HL-60 (cell line): ENCODE data around the gene HSPD1.

Source experiments
- DNase-seq, 2 experiments: peaks; one replicate each; pipeline ENCODE4 v3.0.0-alpha.2; 2010 to 2020; ENCODE audit warnings: low read depth in 1 of 2, low spot score in 1 of 2
- H3K27ac ChIP-seq: fragments of 250-450 bp; sonication (Bioruptor Pico); replicated peaks from 2 replicates; pipeline ENCODE4 v1.5.1; 2020; ENCODE audit warnings: mild to moderate bottlenecking, moderate library complexity
- H3K27me3 ChIP-seq: fragments of 250-450 bp; sonication (Bioruptor Pico); 2 replicates; pipeline ENCODE4 v1.5.1; 2021; ENCODE audit warnings: mild to moderate bottlenecking, moderate library complexity; ENCODE audit not compliant: insufficient read depth, poor library complexity, severe bottlenecking
- H3K4me3 ChIP-seq: replicated peaks from 2 replicates; pipeline ENCODE4 v1.5.1; 2011; ENCODE audit warnings: mild to moderate bottlenecking, control low read depth, low read length; ENCODE audit not compliant: insufficient read depth
- GABPA ChIP-seq: IDR thresholded peaks from 2 replicates; pipeline ENCODE4 v1.6.1; 2012; ENCODE audit warnings: low read depth
- POLR2AphosphoS5 ChIP-seq: IDR thresholded peaks from 2 replicates; pipeline ENCODE4 v1.6.1; 2012; ENCODE audit warnings: low read depth
- REST ChIP-seq: IDR thresholded peaks from 2 replicates; pipeline ENCODE4 v1.6.1; 2012; ENCODE audit warnings: low read depth; ENCODE audit not compliant: insufficient replicate concordance
- SPI1 ChIP-seq: IDR thresholded peaks from 2 replicates; pipeline ENCODE4 v1.6.1; 2012; ENCODE audit warnings: low read depth, mild to moderate bottlenecking, borderline replicate concordance
- TF ChIP-seq, protein P1 (sequence below): IDR thresholded peaks from one replicate; pipeline ENCODE4 v1.5.1; 2011; ENCODE audit warnings: low read length, control low read depth, inconsistent platforms; ENCODE audit not compliant: insufficient read depth

HSPD1 gene

GRCh38 chr2:197517150-197517549 lies 17.5 kb upstream of the HSPD1 start:
- TF ChIP-seq SPI1: no peak
- TF ChIP-seq, protein P1, sequence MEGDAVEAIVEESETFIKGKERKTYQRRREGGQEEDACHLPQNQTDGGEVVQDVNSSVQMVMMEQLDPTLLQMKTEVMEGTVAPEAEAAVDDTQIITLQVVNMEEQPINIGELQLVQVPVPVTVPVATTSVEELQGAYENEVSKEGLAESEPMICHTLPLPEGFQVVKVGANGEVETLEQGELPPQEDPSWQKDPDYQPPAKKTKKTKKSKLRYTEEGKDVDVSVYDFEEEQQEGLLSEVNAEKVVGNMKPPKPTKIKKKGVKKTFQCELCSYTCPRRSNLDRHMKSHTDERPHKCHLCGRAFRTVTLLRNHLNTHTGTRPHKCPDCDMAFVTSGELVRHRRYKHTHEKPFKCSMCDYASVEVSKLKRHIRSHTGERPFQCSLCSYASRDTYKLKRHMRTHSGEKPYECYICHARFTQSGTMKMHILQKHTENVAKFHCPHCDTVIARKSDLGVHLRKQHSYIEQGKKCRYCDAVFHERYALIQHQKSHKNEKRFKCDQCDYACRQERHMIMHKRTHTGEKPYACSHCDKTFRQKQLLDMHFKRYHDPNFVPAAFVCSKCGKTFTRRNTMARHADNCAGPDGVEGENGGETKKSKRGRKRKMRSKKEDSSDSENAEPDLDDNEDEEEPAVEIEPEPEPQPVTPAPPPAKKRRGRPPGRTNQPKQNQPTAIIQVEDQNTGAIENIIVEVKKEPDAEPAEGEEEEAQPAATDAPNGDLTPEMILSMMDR: no peak
- no peak for TF ChIP-seq GABPA
- TF ChIP-seq REST: no peak
- TF ChIP-seq POLR2AphosphoS5: no peak
- no peak for DNase-seq
- Histone ChIP-seq H3K27ac (peak overlapping the region; percentile 80; the same call in 1 of the 2 replicates), H3K4me3 (peak overlapping the region; percentile 99), H3K27me3 (no peaks in the 10 kb centered on the region)

DNA sequence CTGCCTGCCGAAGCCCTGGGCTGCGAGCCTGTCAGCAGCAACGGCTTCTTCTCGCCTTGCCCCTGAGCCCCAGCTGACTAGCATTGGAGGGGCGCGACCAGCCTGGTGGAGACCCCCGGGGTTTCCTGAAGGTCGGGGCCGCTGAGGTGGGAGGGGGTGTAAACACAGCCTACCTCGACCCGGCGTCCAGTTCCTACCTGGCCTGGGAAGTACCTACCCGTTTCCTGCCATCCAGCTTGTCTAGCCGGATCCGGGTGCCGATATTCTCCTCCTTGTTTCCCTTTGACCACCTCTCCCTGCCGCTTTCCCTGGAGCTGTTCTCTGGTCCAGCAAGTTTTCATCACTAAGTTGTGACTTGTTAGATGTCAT lies 16.7 kb upstream of the HSPD1 start:
- Histone ChIP-seq H3K27ac (peak overlapping the region; percentile 80), H3K27me3 (no peaks in the 10 kb centered on the region), H3K4me3 (peak overlapping the region; percentile 99)
- DNase-seq: peak in 1 of 2 experiments; percentile 4
- TF ChIP-seq POLR2AphosphoS5 (no peak), SPI1 (no peak), REST (no peak), GABPA (no peak)
- TF ChIP-seq, protein P1: no peak

GRCh38 chr2:197515739-197516392 lies 16.2 kb upstream of the HSPD1 start, which contains the start of gene MOB4:
Gene MOB4 (plus strand): TSS chr2:197516066. CDS start chr2:197516087, 21 bp downstream.
- TF ChIP-seq GABPA (peak; percentile 83), POLR2AphosphoS5 (peak; percentile 89)
- TF ChIP-seq, protein P1: no peak
- peak; percentile 87 to 96 for DNase-seq
- Histone ChIP-seq H3K4me3 (peak within 1 kb of the TSS; percentile 99), H3K27ac (peak within 1 kb of the TSS; percentile 80), H3K27me3 (no peaks in the 10 kb centered on the region)

- TF ChIP-seq, protein P1: no peak
- TF ChIP-seq REST (no peak), SPI1 (no peak), GABPA (no peak), POLR2AphosphoS5 (no peak)
- DNase-seq: no peak
- peak overlapping the region; percentile 99 for H3K4me3 ChIP-seq
- peak overlapping the region; percentile 80 for H3K27ac ChIP-seq
- H3K27me3 ChIP-seq: no peaks in the 10 kb centered on the region
These were observed 15.7 kb upstream of the HSPD1 start for GRCh38 chr2:197515315-197515738.
